MCF 10A (cell line): ENCODE data around the gene DYNLT4. TPM values are rescaled to one million over a fixed set of nuclear protein-coding genes. Genes with fewer than 3 reads are reported as not detected.

ENCODE experiments used
- BruUV-seq: library from RNA; stranded (reverse); fragments of 400-500 nt; replicated peaks from 2 replicates; lab custom pipeline; 2021; lab: Mats Ljungman, UMichigan
- CTCF ChIA-PET: fragments of 300-600 bp; sonication (Branson Sonifier 250); formaldehyde crosslinking; extraction: SDS; loops from one replicate; lab custom pipeline; 2021; ENCODE audit warnings: antibody characterized with exemption, inconsistent platforms; lab: Yijun Ruan, JAX
- POLR2A ChIA-PET: fragments of 300-600, 350-650 bp; sonication (Branson Sonifier 250); formaldehyde crosslinking; extraction: SDS; loops from one replicate; lab custom pipeline; 2020; ENCODE audit warnings: antibody characterized with exemption, inconsistent platforms; lab: Yijun Ruan, JAX
- DNase-seq: peaks from one replicate; pipeline ENCODE4 v3.0.0-alpha.2; 2018; ENCODE audit not compliant: unreplicated experiment
- H3K27ac Mint-ChIP-seq: one replicate; pipeline ENCODE4 v1.8.0; 2022; ENCODE audit warnings: mild to moderate bottlenecking, low read depth, mixed read lengths; ENCODE audit not compliant: unreplicated experiment
- H3K27me3 Mint-ChIP-seq: one replicate; pipeline ENCODE4 v1.8.0; 2022; ENCODE audit warnings: mixed read lengths; ENCODE audit not compliant: insufficient read depth, unreplicated experiment
- H3K36me3 Mint-ChIP-seq: one replicate; pipeline ENCODE4 v1.8.0; 2022; ENCODE audit warnings: mild to moderate bottlenecking, moderate library complexity, mixed read lengths; ENCODE audit not compliant: insufficient read depth, unreplicated experiment
- H3K4me1 Mint-ChIP-seq: one replicate; pipeline ENCODE4 v1.8.0; 2022; ENCODE audit warnings: mixed read lengths; ENCODE audit not compliant: insufficient read depth, unreplicated experiment
- H3K4me3 Mint-ChIP-seq: one replicate; pipeline ENCODE4 v1.8.0; 2022; ENCODE audit warnings: mild to moderate bottlenecking, moderate library complexity, mixed read lengths; ENCODE audit not compliant: unreplicated experiment
- H3K9me3 Mint-ChIP-seq: one replicate; pipeline ENCODE4 v1.8.0; 2022; ENCODE audit warnings: mixed read lengths; ENCODE audit not compliant: unreplicated experiment
- intact Hi-C: fragments of 100-400 bp; cut with micrococcal nuclease; formaldehyde crosslinking; loops from 2 replicates; pipeline ENCODE4 v1.14.1; 2022
- total RNA-seq: library from RNA; stranded (reverse); gene quantifications from 2 replicates; pipeline ENCODE4 v1.2.3, GENCODE V29; 2022
- TF ChIP-seq, protein P1 (sequence below): fragments of 200-600 bp; IDR thresholded peaks from one replicate; pipeline ENCODE4 v1.8.0; 2022; ENCODE audit warnings: antibody characterized with exemption, mild to moderate bottlenecking; ENCODE audit not compliant: unreplicated experiment

Gene DYNLT4
- total RNA-seq, 1 experiment from 2014 or later, result not detected

DNA sequence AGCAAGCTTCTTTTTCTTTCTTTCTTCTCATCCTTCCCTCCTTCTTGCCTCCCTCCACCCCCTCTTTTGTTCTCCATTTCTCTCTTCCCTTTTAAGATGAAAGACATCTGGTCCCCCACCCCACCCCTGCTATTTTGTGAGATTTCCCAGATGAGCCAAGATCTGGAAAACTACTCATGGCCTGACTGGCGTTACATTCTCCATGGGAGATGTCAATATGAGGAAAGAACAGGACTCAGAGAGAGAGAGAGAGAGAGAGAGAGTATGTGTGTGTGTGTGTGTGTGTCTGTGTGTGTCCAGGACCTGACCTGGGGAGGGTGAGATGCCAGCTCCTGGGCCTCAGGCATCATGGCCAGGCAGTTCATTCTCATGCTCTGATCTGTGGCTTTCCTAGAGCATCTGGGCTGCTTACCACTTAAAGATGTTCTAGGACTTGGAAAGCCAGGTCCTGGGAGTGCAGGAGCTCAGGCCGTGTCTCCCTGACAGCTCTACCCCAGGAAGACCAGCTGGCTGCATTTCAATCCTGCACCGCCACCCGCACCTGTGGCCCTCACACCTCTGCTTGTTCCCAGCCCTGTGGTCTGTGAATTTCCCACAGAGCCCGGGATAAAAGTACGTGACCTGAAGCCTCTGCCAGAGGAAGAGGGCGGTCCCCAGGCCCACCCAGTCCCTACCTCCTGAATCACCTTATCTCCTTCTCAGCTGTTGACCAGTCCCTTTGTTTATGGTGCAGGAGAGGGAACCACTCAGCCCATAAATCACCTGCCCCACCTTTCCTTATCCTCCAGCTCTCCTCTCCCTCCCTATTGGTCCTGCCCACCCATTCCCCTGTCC lies 16.0 kb downstream of the DYNLT4 start:
- H3K27me3 Mint-ChIP-seq, result no peaks in the 10 kb centered on the region
- intact Hi-C loops, result no loop called here
- no peaks in the 10 kb centered on the region for H3K36me3 Mint-ChIP-seq
- H3K4me3 Mint-ChIP-seq, result no peak overlapping the region
- H3K9me3 Mint-ChIP-seq, result no peaks in the 10 kb centered on the region
- no peak for DNase-seq
- no peak overlapping the region for H3K27ac Mint-ChIP-seq
- POLR2A ChIA-PET, result interaction anchor here (0.7 to 4.2 kb wide), 6 partner anchors 9 to 79 kb away, joined by 3 to 36 read pairs (median 8); partner anchors contain the start of genes PLK3, RNU5D-1 and RPS8
- TF ChIP-seq, protein P1, sequence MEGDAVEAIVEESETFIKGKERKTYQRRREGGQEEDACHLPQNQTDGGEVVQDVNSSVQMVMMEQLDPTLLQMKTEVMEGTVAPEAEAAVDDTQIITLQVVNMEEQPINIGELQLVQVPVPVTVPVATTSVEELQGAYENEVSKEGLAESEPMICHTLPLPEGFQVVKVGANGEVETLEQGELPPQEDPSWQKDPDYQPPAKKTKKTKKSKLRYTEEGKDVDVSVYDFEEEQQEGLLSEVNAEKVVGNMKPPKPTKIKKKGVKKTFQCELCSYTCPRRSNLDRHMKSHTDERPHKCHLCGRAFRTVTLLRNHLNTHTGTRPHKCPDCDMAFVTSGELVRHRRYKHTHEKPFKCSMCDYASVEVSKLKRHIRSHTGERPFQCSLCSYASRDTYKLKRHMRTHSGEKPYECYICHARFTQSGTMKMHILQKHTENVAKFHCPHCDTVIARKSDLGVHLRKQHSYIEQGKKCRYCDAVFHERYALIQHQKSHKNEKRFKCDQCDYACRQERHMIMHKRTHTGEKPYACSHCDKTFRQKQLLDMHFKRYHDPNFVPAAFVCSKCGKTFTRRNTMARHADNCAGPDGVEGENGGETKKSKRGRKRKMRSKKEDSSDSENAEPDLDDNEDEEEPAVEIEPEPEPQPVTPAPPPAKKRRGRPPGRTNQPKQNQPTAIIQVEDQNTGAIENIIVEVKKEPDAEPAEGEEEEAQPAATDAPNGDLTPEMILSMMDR, result no peak
- H3K4me1 Mint-ChIP-seq, result peaks cover 7% of the 10 kb centered on the region
- BruUV-seq, result no TSS peak
- CTCF ChIA-PET, result interaction anchor here (0.5 to 1.5 kb wide), 5 partner anchors 7 to 1046 kb away, joined by 3 to 6 read pairs (median 4); no protein-coding TSS in a partner anchor

DNA sequence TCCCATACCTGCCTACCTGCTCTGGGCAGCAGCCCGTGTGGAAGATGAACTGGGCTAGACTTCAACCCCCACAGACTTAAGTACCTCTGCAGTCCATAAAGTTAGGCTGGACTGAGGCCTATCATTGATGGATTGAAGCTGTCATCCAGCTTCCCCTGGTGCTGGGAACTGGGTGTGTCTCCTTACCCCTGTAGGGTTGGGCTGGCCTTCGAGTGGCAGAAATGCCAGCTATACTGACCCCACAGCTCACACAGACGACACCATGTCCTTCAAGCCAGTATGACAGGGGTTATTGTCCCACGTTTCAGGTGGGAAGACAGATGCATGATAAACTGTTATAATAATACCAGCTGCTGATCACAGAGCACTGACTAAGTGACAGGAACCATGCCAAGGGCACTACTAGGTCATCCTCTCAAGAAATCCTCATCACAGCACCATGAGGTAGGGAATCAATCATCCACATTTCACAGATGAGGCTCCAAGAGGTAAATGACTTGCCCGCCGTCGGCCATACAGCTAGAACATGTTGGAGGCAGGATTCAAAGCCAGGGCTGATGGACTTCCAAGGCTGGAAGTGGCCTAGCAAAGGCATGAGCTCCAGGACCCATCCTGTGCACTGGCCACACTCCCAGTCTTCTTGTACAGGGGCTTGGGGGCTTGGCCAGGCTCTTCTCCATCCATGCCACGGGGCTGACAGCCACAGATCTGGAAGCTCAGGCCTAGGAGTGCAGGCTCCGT lies 18.9 kb downstream of the DYNLT4 start, which contains the start of gene BEST4:
TSS of gene BEST4 (minus strand) at position 51 of the 741 bp plus-strand sequence. CDS start 465 bp downstream, outside the sequence.
- intact Hi-C loops, result no loop called here
- Mint-ChIP-seq H3K9me3 (no peaks in the 10 kb centered on the region), H3K4me1 (peaks cover 9% of the 10 kb centered on the region), H3K4me3 (no peak within 1 kb of the TSS), H3K36me3 (no peaks in the 10 kb centered on the region), H3K27ac (no peak within 1 kb of the TSS), H3K27me3 (no peaks in the 10 kb centered on the region)
- ChIA-PET POLR2A (interaction anchor here (3.7 to 4.2 kb wide), 2 partner anchors 12 to 58 kb away, joined by 15 to 36 read pairs; partner anchors contain the start of genes RNU5D-1 and RPS8), CTCF (interaction anchor here (1.1 to 1.5 kb wide), 2 partner anchors 61 to 519 kb away, joined by 3 read pairs; no protein-coding TSS in a partner anchor)
- no peak for DNase-seq
- no TSS peak for BruUV-seq
- TF ChIP-seq, protein P1, result no peak

DNA sequence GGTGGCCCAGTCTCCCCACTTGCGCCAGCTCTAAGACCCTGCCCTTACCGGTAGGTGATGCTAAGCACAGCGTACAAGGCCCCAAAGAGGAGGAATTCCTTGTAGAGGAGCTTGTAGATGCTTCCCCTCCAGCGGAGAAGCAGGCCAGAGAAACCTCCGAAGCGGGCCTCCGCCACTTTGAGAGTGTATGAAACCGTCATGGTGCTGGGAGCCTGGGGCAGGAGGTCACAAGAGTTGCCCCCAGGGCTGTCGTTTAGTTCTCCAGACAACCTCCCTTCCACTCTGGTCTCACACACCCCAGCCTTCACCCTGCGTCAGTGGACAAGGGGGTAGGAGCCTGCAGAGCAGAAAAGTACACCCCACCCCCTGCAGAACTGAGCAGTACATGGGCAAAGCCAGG lies 19.6 kb downstream of the DYNLT4 start:
- Mint-ChIP-seq H3K36me3 (peaks cover 5% of the 10 kb centered on the region), H3K27ac (no peak overlapping the region), H3K9me3 (no peaks in the 10 kb centered on the region), H3K4me3 (no peak overlapping the region), H3K4me1 (peaks cover 7% of the 10 kb centered on the region), H3K27me3 (no peaks in the 10 kb centered on the region)
- POLR2A ChIA-PET, result interaction anchor here (4.2 kb wide), 1 partner anchor 11 kb away, joined by 36 read pairs; the partner anchor contains the start of gene RPS8
- TF ChIP-seq, protein P1, result no peak
- no peak for DNase-seq
- no TSS peak for BruUV-seq
- intact Hi-C loops, result no loop called here
- CTCF ChIA-PET, result interaction anchor here (1.4 to 1.5 kb wide), 2 partner anchors 10 to 520 kb away, joined by 3 read pairs; no protein-coding TSS in a partner anchor
